ENCODE measurements around the gene BRD9. TPM values are rescaled to one million over a fixed set of nuclear protein-coding genes. Genes with fewer than 3 reads are reported as not detected.
A peak's percentile ranks its signal among the peaks of the same experiment; 100 is the strongest.
"Not testable (repeated sequence)": the region's sequence is repeated elsewhere in the genome, so short reads cannot be mapped to it uniquely, and the experiment has no call there.

Gene BRD9
- 10 to 100 TPM; 28.0 to 31.5 (median 31.0) TPM for total RNA-seq (2021; fragmentation: NEBNext Ultra II Directional; extraction: Animal tissue kit (Norgen Biotek cat#: 25700))
- long read RNA-seq, transcript BRD9-202 (16 exons, 2,156 nt), result major isoform, 7 of 23 reads
- long read RNA-seq, partial matches to known transcripts, result 6 of 23 reads
- long read RNA-seq, other reads (novel, unspliced or antisense), result 7 of 23 reads

GRCh38 chr5:892394-893136 lies at the start of gene BRD9, which contains the start of gene TRIP13:
Gene BRD9, minus strand, starts transcription at chr5:892801. Its CDS starts 144 bp downstream, at chr5:892657.
Gene TRIP13, plus strand, starts transcription at chr5:892884. Its CDS starts 115 bp downstream, at chr5:892999.
- H3K36me3 Mint-ChIP-seq (ENCODE audit: low read depth), result peaks cover 25% of the 10 kb centered on the region
- H3K9me3 Mint-ChIP-seq, result no peaks in the 10 kb centered on the region
- TF ChIP-seq CTCF (IDR thresholded peaks at IDR 0.05), result peak; percentile 21; the same call in 1 of the 2 replicates
- peak within 1 kb of the TSS; percentile 95 for H3K27ac Mint-ChIP-seq
- peak; percentile 56 for DNase-seq
- peak within 1 kb of the TSS; percentile 91 for H3K4me3 Mint-ChIP-seq
- peaks cover 18% of the 10 kb centered on the region for H3K4me1 Mint-ChIP-seq (ENCODE audit: low read depth)
- peaks cover 2% of the 10 kb centered on the region; the same call in 1 of the 2 replicates for H3K27me3 Mint-ChIP-seq (ENCODE audit: insufficient read depth)

GRCh38 chr5:940741-941140 lies 48.1 kb upstream of the BRD9 start:
- not testable (repeated sequence) for H3K4me1 Mint-ChIP-seq (ENCODE audit: low read depth); H3K27ac Mint-ChIP-seq; H3K9me3 Mint-ChIP-seq; H3K36me3 Mint-ChIP-seq (ENCODE audit: low read depth); DNase-seq; H3K4me3 Mint-ChIP-seq
- peaks cover 46% of the 10 kb centered on the region for H3K27me3 Mint-ChIP-seq (ENCODE audit: insufficient read depth)

- DNase-seq, result no peak
- no peak for TF ChIP-seq CTCF (IDR thresholded peaks at IDR 0.05)
- no peaks in the 10 kb centered on the region for H3K4me1 Mint-ChIP-seq (ENCODE audit: low read depth)
- H3K4me3 Mint-ChIP-seq, result no peak overlapping the region
- no peaks in the 10 kb centered on the region for H3K36me3 Mint-ChIP-seq (ENCODE audit: low read depth)
- H3K9me3 Mint-ChIP-seq, result no peaks in the 10 kb centered on the region
- H3K27me3 Mint-ChIP-seq (ENCODE audit: insufficient read depth), result peaks cover 40% of the 10 kb centered on the region
- H3K27ac Mint-ChIP-seq, result no peak overlapping the region
These were observed 46.8 kb upstream of the BRD9 start for GRCh38 chr5:939368-939767.

GRCh38 chr5:937151-937924 lies 44.7 kb upstream of the BRD9 start:
- H3K27ac Mint-ChIP-seq, result no peak overlapping the region
- no peaks in the 10 kb centered on the region for H3K36me3 Mint-ChIP-seq (ENCODE audit: low read depth)
- no peaks in the 10 kb centered on the region for H3K4me1 Mint-ChIP-seq (ENCODE audit: low read depth)
- TF ChIP-seq CTCF (IDR thresholded peaks at IDR 0.05), result no peak
- no peak overlapping the region for H3K4me3 Mint-ChIP-seq
- DNase-seq, result no peak
- no peaks in the 10 kb centered on the region for H3K9me3 Mint-ChIP-seq
- peaks cover 30% of the 10 kb centered on the region for H3K27me3 Mint-ChIP-seq (ENCODE audit: insufficient read depth)

- H3K27ac Mint-ChIP-seq, result no peak overlapping the region
- peaks cover 32% of the 10 kb centered on the region for H3K27me3 Mint-ChIP-seq (ENCODE audit: insufficient read depth)
- no peak for TF ChIP-seq CTCF (IDR thresholded peaks at IDR 0.05)
- DNase-seq, result no peak
- H3K4me1 Mint-ChIP-seq (ENCODE audit: low read depth), result no peaks in the 10 kb centered on the region
- no peaks in the 10 kb centered on the region for H3K36me3 Mint-ChIP-seq (ENCODE audit: low read depth)
- no peaks in the 10 kb centered on the region for H3K9me3 Mint-ChIP-seq
- H3K4me3 Mint-ChIP-seq, result no peak overlapping the region
These were observed 43.8 kb upstream of the BRD9 start for GRCh38 chr5:936149-937144.
